H1 (cell line): ENCODE data around the gene TMEM163. TPM values are rescaled to one million over a fixed set of nuclear protein-coding genes. Genes with fewer than 3 reads are reported as not detected.
"Not testable (repeated sequence)": the region's sequence is repeated elsewhere in the genome, so short reads cannot be mapped to it uniquely, and the experiment has no call there.

ENCODE experiments used
- CTCF ChIA-PET: fragments of 300-600 bp; sonication (Branson Sonifier 250); formaldehyde crosslinking; loops from one replicate; lab custom pipeline; 2021; ENCODE audit not compliant: partially characterized antibody; lab: Charles Lee
- POLR2A ChIA-PET: fragments of 300-600 bp; sonication (Branson Sonifier 250); formaldehyde crosslinking; loops from one replicate; lab custom pipeline; 2021; ENCODE audit warnings: inconsistent platforms; ENCODE audit not compliant: partially characterized antibody; lab: Charles Lee
- DNase-seq, 2 experiments: peaks; one replicate each; pipeline versions ENCODE4 v3.0.0 to v3.0.0-alpha.2; 2010 to 2022; ENCODE audit warnings: low spot score in 2 of 2, low read depth in 1 of 2, mixed read lengths in 1 of 2
- FAIRE-seq: peaks from 2 replicates; lab custom pipeline; 2011; peaks lifted over from hg19 to GRCh38; lab: Jason Lieb, UNC
- H2AFZ ChIP-seq: 2 replicates; pipeline ENCODE4 v1.8.1; 2012; ENCODE audit warnings: low read length, inconsistent platforms
- H2AK5ac ChIP-seq: 2 replicates; pipeline ENCODE4 v1.6.1; 2013; ENCODE audit warnings: low read depth, low read length
- H2BK120ac ChIP-seq: replicated peaks from 2 replicates; pipeline ENCODE3; 2013; ENCODE audit warnings: low read depth, low read length, inconsistent platforms
- H2BK12ac ChIP-seq: 2 replicates; pipeline ENCODE4 v1.6.1; 2013; ENCODE audit warnings: low read depth, low read length
- H2BK15ac ChIP-seq: 2 replicates; pipeline ENCODE4 v1.6.1; 2013; ENCODE audit warnings: low read length
- H2BK20ac ChIP-seq: 2 replicates; pipeline ENCODE4 v1.6.1; 2013; ENCODE audit warnings: low read length
- H2BK5ac ChIP-seq: 2 replicates; pipeline ENCODE4 v1.6.1; 2013; ENCODE audit warnings: low read depth, low read length
- H3K14ac ChIP-seq: 2 replicates; pipeline ENCODE4 v1.6.1; 2013; ENCODE audit warnings: inconsistent platforms; ENCODE audit not compliant: insufficient read length
- H3K18ac ChIP-seq: 2 replicates; pipeline ENCODE4 v1.6.1; 2013; ENCODE audit warnings: low read length; ENCODE audit errors: extremely low read depth
- H3K23ac ChIP-seq: 2 replicates; pipeline ENCODE4 v1.6.1; 2013; ENCODE audit warnings: inconsistent platforms; ENCODE audit not compliant: insufficient read length
- H3K23me2 ChIP-seq: 2 replicates; pipeline ENCODE4 v1.6.1; 2013; ENCODE audit warnings: low read depth, low read length
- H3K27ac ChIP-seq: 2 replicates; pipeline ENCODE4 v1.6.1; 2011; ENCODE audit warnings: low read depth, low read length, inconsistent platforms
- H3K27me3 ChIP-seq, 4 experiments: replicated peaks in 1 of 4; 1 replicate in 1 of 4; 2 replicates in 3 of 4; pipeline versions ENCODE4 v1.6.1 to v1.8.1; 2011 to 2013; ENCODE audit warnings: low read length in 3 of 4, mild to moderate bottlenecking in 3 of 4, inconsistent platforms in 2 of 4, mixed read lengths in 2 of 4, moderate library complexity in 1 of 4; ENCODE audit not compliant: control insufficient read depth in 3 of 4, insufficient read depth in 3 of 4; ENCODE audit errors: extremely low read depth in 1 of 4
- H3K36me3 ChIP-seq, 4 experiments: 2 replicates each; pipeline versions ENCODE4 v1.6.1 to v1.8.1; 2011 to 2013; ENCODE audit warnings: mild to moderate bottlenecking in 4 of 4, low read length in 3 of 4, moderate library complexity in 2 of 4, control low read depth in 1 of 4, inconsistent platforms in 1 of 4; ENCODE audit not compliant: insufficient read depth in 4 of 4, control insufficient read depth in 2 of 4
- H3K4ac ChIP-seq: replicated peaks from 2 replicates; pipeline ENCODE3; 2013; ENCODE audit warnings: low read length, low read depth, mixed read lengths, inconsistent platforms; ENCODE audit not compliant: insufficient read length
- H3K4me1 ChIP-seq, 4 experiments: replicated peaks in 1 of 4; 1 replicate in 1 of 4; 2 replicates in 3 of 4; pipeline versions ENCODE4 v1.6.1 to v1.8.1; 2011 to 2013; ENCODE audit warnings: low read length in 3 of 4, inconsistent platforms in 2 of 4, mixed read lengths in 1 of 4; ENCODE audit not compliant: insufficient read depth in 4 of 4, control insufficient read depth in 3 of 4
- H3K4me2 ChIP-seq, 2 experiments: 2 replicates each; pipeline versions ENCODE4 v1.6.1 to v1.8.1; 2011 to 2013; ENCODE audit warnings: low read depth in 2 of 2, low read length in 2 of 2, control low read depth in 1 of 2, inconsistent platforms in 1 of 2, mild to moderate bottlenecking in 1 of 2; ENCODE audit not compliant: insufficient read depth in 1 of 2
- H3K4me3 ChIP-seq, 4 experiments: fragments of 200-600, 300-600 bp in 1 of 4; sonication (generic), shearing (Covaris generic), sonication (Bioruptor Twin) in 1 of 4; 2 replicates each; pipeline versions ENCODE4 v1.5.1 to v1.8.1; 2011 to 2016; ENCODE audit warnings: low read length in 4 of 4, low read depth in 3 of 4, control low read depth in 2 of 4, inconsistent platforms in 2 of 4, mild to moderate bottlenecking in 2 of 4, mixed read lengths in 1 of 4, moderate library complexity in 1 of 4; ENCODE audit not compliant: insufficient read depth in 2 of 4; ENCODE audit errors: extremely low read depth in 1 of 4
- H3K56ac ChIP-seq: replicated peaks from 2 replicates; pipeline ENCODE3; 2013; ENCODE audit warnings: low read depth, mild to moderate bottlenecking, mixed read lengths, low read length, inconsistent platforms; ENCODE audit not compliant: insufficient read length
- H3K79me1 ChIP-seq: 2 replicates; pipeline ENCODE4 v1.6.1; 2013; ENCODE audit warnings: low read depth, low read length, control low read depth
- H3K79me2 ChIP-seq, 2 experiments: 2 replicates each; pipeline versions ENCODE4 v1.6.1 to v1.8.1; 2012 to 2013; ENCODE audit warnings: low read length in 2 of 2, mild to moderate bottlenecking in 2 of 2, inconsistent platforms in 1 of 2; ENCODE audit not compliant: insufficient read depth in 2 of 2, control insufficient read depth in 1 of 2
- H3K9ac ChIP-seq, 4 experiments: replicated peaks in 1 of 4; 1 replicate in 1 of 4; 2 replicates in 3 of 4; pipeline versions ENCODE4 v1.6.1 to v1.8.1; 2011 to 2013; ENCODE audit warnings: low read depth in 3 of 4, low read length in 3 of 4, control low read depth in 2 of 4, mild to moderate bottlenecking in 2 of 4, moderate library complexity in 2 of 4, inconsistent platforms in 1 of 4; ENCODE audit errors: extremely low read depth in 1 of 4
- H3K9me3 ChIP-seq, 2 experiments: 2 replicates each; pipeline versions ENCODE4 v1.6.1 to v1.8.1; 2012 to 2013; ENCODE audit warnings: mild to moderate bottlenecking in 2 of 2, moderate library complexity in 2 of 2, control low read depth in 1 of 2, inconsistent platforms in 1 of 2, low read depth in 1 of 2, low read length in 1 of 2, mixed read lengths in 1 of 2; ENCODE audit not compliant: insufficient read depth in 2 of 2
- H4K20me1 ChIP-seq, 2 experiments: replicated peaks in 1 of 2; 2 replicates each; pipeline versions ENCODE3 to v1.8.1; 2011 to 2013; ENCODE audit warnings: inconsistent platforms in 2 of 2, low read length in 2 of 2, mild to moderate bottlenecking in 1 of 2; ENCODE audit not compliant: insufficient read depth in 2 of 2, control insufficient read depth in 1 of 2
- H4K5ac ChIP-seq: 2 replicates; pipeline ENCODE4 v1.6.1; 2013; ENCODE audit warnings: low read length, low read depth, mixed read lengths, inconsistent platforms; ENCODE audit not compliant: insufficient read length
- H4K8ac ChIP-seq: 2 replicates; pipeline ENCODE4 v1.8.0; 2013; ENCODE audit warnings: mild to moderate bottlenecking, moderate library complexity, low read length, inconsistent platforms; ENCODE audit not compliant: insufficient read depth; ENCODE audit errors: extremely low read depth
- H4K91ac ChIP-seq: replicated peaks from 2 replicates; pipeline ENCODE3; 2013; ENCODE audit warnings: low read length, mixed read lengths, inconsistent platforms; ENCODE audit not compliant: insufficient read length
- ATF3 ChIP-seq: IDR thresholded peaks from 2 replicates; pipeline ENCODE4 v1.6.1; 2011; ENCODE audit warnings: low read depth, mild to moderate bottlenecking, low read length; ENCODE audit not compliant: insufficient read depth
- CHD1 ChIP-seq: IDR thresholded peaks from 2 replicates; pipeline ENCODE4 v1.6.1; 2012; ENCODE audit warnings: low read depth, low read length, improper control_type of control experiment
- GTF2F1 ChIP-seq: IDR thresholded peaks from 2 replicates; pipeline ENCODE4 v1.6.1; 2012; ENCODE audit warnings: low read depth, low read length, improper control_type of control experiment, borderline replicate concordance
- KDM1A ChIP-seq: fragments of 200-600, 300-600 bp; sonication (generic); IDR thresholded peaks from 2 replicates; pipeline ENCODE4 v1.7.1; 2016; ENCODE audit warnings: mild to moderate bottlenecking, low read length, borderline replicate concordance
- KDM5A ChIP-seq: fragments of 200-600 bp; IDR thresholded peaks from 2 replicates; pipeline ENCODE4 v1.7.1; 2012; ENCODE audit warnings: mild to moderate bottlenecking, low read length, inconsistent platforms, mixed read lengths
- SAP30 ChIP-seq: fragments of 300-600 bp; sonication (generic); IDR thresholded peaks from 2 replicates; pipeline ENCODE4 v1.7.1; 2012; ENCODE audit warnings: low read length, moderate library complexity, mild to moderate bottlenecking, inconsistent platforms; ENCODE audit not compliant: insufficient read depth, insufficient replicate concordance
- TAF7 ChIP-seq: optimal IDR thresholded peaks from 2 replicates; pipeline ENCODE3; 2011; ENCODE audit warnings: low read depth, mild to moderate bottlenecking, inconsistent platforms, low read length, moderate library complexity, borderline replicate concordance
- TBP ChIP-seq: IDR thresholded peaks from 2 replicates; pipeline ENCODE4 v1.6.1; 2011; ENCODE audit warnings: low read depth, low read length, improper control_type of control experiment
- WGBS, 2 experiments: shearing (Covaris generic) in 1 of 2; methylation state at CpG; one replicate each; pipeline versions ENCODE4 v1.1.6 to v1.1.7; 2013 to 2015; ENCODE audit warnings: low lambda C conversion rate in 2 of 2, mixed read lengths in 2 of 2, inconsistent platforms in 1 of 2, low coverage in 1 of 2, missing lambda C conversion rate in 1 of 2; ENCODE audit not compliant: insufficient replicate concordance in 2 of 2, insufficient coverage in 1 of 2, insufficient read length in 1 of 2; ENCODE audit errors: extremely low coverage in 1 of 2, missing lambda C conversion rate in 1 of 2; 5-methylcytosine and 5-hydroxymethylcytosine counted together
- polyA plus RNA-seq, 7 experiments: library from polyadenylated mRNA; depleted of rRNA in 3 of 7; stranded (reverse) in 5 of 7; unstranded in 2 of 7; fragments of >200 nt in 5 of 7; fragments of 200-250 nt in 2 of 7; gene quantifications; 1 replicate in 5 of 7; 2 replicates in 1 of 7; 4 replicates in 1 of 7; pipeline versions ENCODE4 v1.2.1 to v1.2.3, GENCODE V29; 2011 to 2013; ENCODE audit warnings: missing spikeins in 2 of 7, mixed read lengths in 2 of 7
- total RNA-seq: library from RNA; stranded (reverse); fragmentation: NEBNext Ultra II Directional; extraction: Animal tissue kit (Norgen Biotek cat#: 25700); gene quantifications from 2 replicates; pipeline ENCODE4 v1.2.1, GENCODE V29; 2021

The TMEM163 gene
- total and polyA plus RNA-seq, 2 of the 8 experiments (the other 6 are each of a cell fraction or from before 2014, with no cell fraction given), result 2.8 to 3.2 TPM

DNA sequence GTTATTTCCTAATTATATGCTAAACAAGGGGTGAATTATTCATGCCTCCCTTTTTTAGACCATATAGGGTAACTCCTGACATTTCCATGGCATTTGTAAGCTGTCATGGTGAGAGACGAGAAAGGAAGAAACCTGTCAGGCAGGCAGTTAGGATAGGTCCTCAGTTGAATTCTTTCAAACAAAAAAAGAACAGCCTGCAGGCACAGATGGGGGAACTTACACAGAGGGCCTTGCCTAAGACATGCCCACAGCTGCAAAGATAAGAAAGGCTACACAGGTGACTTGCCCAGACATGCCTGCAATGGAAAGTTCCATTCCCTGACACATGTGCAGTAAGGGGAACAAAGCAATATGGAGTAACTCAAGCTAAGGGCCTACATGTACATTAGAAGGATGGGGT is 128.1 kb downstream of the TMEM163 start (continued):
- TF ChIP-seq GTF2F1 (no peak), TAF7 (no peak), KDM1A (no peak), SAP30 (no peak), KDM5A (no peak), TBP (no peak), CHD1 (no peak), ATF3 (no peak)

- H4K5ac ChIP-seq, H3K4me1 ChIP-seq, H4K8ac ChIP-seq, H2AK5ac ChIP-seq, DNase-seq, POLR2A ChIA-PET, H3K4me3 ChIP-seq, H3K23me2 ChIP-seq, H2BK15ac ChIP-seq, H2BK5ac ChIP-seq, H3K79me1 ChIP-seq, H3K23ac ChIP-seq, H3K27ac ChIP-seq, H2BK20ac ChIP-seq, H3K18ac ChIP-seq, H3K14ac ChIP-seq, H3K9ac ChIP-seq, H2BK12ac ChIP-seq, H2AFZ ChIP-seq, H2BK120ac ChIP-seq, H3K56ac ChIP-seq, FAIRE-seq, H3K36me3 ChIP-seq, H4K91ac ChIP-seq, H3K4me2 ChIP-seq, H4K20me1 ChIP-seq, CTCF ChIA-PET, H3K4ac ChIP-seq, H3K79me2 ChIP-seq, H3K27me3 ChIP-seq: not testable (repeated sequence)
- 95% methylated on average over 4 of the region's 4 CpGs; no CpG with 5 or more reads in 1 of the 2 experiments for WGBS, 2 experiments
- H3K9me3 ChIP-seq, result peaks cover 22% of the 10 kb centered on the region in 2 experiments
Observed at GRCh38 chr2:134589171-134590083, 129.4 kb downstream of the TMEM163 start.
